ENCODE results near the gene ALG2. TPM values are rescaled to one million over a fixed set of nuclear protein-coding genes. Genes with fewer than 3 reads are reported as not detected.

ALG2 gene
- total and polyA plus RNA-seq, 2 of the 13 experiments (the other 11 are each of a cell fraction or from before 2014, with no cell fraction given) = 46.2 to 49.0 TPM

DNA sequence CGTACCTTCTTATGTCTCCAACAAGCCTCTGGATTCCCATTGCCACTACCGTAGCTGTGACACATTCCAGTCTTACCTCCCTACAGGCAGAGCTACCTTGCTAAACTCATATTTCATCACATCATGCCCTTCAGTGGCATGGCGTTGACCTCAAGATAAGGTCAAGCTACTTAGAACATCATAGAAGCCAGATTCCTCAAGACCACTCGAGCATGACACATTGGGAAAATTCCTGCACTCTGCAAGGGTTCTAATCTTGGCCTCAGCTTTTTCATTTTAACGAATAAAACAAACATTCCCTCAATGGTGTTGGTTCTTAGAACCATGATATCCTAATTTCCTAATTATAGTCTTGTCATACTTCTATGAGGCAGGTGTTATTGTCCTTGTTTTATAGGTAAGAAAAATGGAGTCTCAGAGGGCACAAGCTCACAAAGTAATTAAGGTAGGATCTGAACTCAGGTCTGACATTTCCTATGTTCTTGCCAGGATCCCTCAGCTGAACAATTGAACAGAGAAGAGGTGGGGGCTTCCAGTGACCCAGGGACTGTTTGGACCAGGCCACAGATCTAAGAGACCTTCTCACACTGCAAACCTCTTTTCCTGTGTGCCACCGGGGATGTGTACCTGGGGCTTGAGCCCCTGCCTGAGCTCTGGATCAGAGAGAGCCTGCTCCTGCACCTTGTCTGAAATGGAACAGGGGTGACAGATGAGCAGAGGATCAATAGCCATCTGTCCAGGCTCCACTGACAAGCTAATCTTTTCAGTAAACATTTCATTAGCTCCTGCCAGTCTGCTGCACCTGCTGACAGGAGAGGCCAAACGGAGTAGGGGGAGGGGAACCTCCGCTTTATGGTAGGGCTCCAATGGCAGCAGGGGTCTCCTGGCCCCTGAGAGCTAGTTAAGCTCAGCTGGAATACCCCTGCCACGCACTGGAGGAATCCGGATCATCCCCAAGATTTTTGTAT is 49.3 kb downstream of the ALG2 start (continued):
- TF ChIP-seq ZNF414 (CRISPR knock-in tag; IDR thresholded peaks at IDR 0.05) (no peak; the same call in 1 of the 2 replicates), NCOA2 (CRISPR knock-in tag; IDR thresholded peaks at IDR 0.05) (peak; percentile 80), ZBTB42 (CRISPR knock-in tag; IDR thresholded peaks at IDR 0.05) (no peak), KDM5A (IDR thresholded peaks at IDR 0.05; ENCODE audit: borderline replicate concordance, low read length) (no peak), PAX8 (CRISPR knock-in tag; IDR thresholded peaks at IDR 0.05; ENCODE audit: borderline replicate concordance) (no peak), MYC (CRISPR knock-in tag; IDR thresholded peaks at IDR 0.05; ENCODE audit: borderline replicate concordance) (peak; percentile 43; the same call in 1 of the 2 replicates), SOX13 (IDR thresholded peaks at IDR 0.05) (peak; percentile 61), SOX13 (CRISPR knock-in tag; conservative IDR thresholded peaks at IDR 0.05 in 1 of 2, IDR thresholded peaks at IDR 0.05 in 1 of 2) (peak in 1 of 2 experiments; percentile 91; a peak in 2 of 4 replicates), ZNF781 (CRISPR knock-in tag; IDR thresholded peaks at IDR 0.05; ENCODE audit: borderline replicate concordance, not compliant biosample characterization) (no peak), ZNF484 (CRISPR knock-in tag; IDR thresholded peaks at IDR 0.05; ENCODE audit: borderline replicate concordance, low read depth) (no peak), ZNF776 (CRISPR knock-in tag; IDR thresholded peaks at IDR 0.05) (no peak), ZZZ3 (CRISPR knock-in tag; IDR thresholded peaks at IDR 0.05; ENCODE audit: borderline replicate concordance) (no peak), ERF (CRISPR knock-in tag; IDR thresholded peaks at IDR 0.05) (no peak), CENPBD1 (CRISPR knock-in tag; IDR thresholded peaks at IDR 0.05; ENCODE audit: borderline replicate concordance, low read depth) (no peak), ZNF562 (CRISPR knock-in tag; IDR thresholded peaks at IDR 0.05; ENCODE audit: borderline replicate concordance) (no peak), ZBTB38 (CRISPR knock-in tag; IDR thresholded peaks at IDR 0.05) (no peak), ZBTB1 (CRISPR knock-in tag; IDR thresholded peaks at IDR 0.05; ENCODE audit: borderline replicate concordance) (no peak)
- TF ChIP-seq, protein P1, sequence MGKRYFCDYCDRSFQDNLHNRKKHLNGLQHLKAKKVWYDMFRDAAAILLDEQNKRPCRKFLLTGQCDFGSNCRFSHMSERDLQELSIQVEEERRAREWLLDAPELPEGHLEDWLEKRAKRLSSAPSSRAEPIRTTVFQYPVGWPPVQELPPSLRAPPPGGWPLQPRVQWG (CRISPR knock-in tag; IDR thresholded peaks at IDR 0.05; ENCODE audit: borderline replicate concordance, low read depth) = no peak
- TF ChIP-seq, protein P2, sequence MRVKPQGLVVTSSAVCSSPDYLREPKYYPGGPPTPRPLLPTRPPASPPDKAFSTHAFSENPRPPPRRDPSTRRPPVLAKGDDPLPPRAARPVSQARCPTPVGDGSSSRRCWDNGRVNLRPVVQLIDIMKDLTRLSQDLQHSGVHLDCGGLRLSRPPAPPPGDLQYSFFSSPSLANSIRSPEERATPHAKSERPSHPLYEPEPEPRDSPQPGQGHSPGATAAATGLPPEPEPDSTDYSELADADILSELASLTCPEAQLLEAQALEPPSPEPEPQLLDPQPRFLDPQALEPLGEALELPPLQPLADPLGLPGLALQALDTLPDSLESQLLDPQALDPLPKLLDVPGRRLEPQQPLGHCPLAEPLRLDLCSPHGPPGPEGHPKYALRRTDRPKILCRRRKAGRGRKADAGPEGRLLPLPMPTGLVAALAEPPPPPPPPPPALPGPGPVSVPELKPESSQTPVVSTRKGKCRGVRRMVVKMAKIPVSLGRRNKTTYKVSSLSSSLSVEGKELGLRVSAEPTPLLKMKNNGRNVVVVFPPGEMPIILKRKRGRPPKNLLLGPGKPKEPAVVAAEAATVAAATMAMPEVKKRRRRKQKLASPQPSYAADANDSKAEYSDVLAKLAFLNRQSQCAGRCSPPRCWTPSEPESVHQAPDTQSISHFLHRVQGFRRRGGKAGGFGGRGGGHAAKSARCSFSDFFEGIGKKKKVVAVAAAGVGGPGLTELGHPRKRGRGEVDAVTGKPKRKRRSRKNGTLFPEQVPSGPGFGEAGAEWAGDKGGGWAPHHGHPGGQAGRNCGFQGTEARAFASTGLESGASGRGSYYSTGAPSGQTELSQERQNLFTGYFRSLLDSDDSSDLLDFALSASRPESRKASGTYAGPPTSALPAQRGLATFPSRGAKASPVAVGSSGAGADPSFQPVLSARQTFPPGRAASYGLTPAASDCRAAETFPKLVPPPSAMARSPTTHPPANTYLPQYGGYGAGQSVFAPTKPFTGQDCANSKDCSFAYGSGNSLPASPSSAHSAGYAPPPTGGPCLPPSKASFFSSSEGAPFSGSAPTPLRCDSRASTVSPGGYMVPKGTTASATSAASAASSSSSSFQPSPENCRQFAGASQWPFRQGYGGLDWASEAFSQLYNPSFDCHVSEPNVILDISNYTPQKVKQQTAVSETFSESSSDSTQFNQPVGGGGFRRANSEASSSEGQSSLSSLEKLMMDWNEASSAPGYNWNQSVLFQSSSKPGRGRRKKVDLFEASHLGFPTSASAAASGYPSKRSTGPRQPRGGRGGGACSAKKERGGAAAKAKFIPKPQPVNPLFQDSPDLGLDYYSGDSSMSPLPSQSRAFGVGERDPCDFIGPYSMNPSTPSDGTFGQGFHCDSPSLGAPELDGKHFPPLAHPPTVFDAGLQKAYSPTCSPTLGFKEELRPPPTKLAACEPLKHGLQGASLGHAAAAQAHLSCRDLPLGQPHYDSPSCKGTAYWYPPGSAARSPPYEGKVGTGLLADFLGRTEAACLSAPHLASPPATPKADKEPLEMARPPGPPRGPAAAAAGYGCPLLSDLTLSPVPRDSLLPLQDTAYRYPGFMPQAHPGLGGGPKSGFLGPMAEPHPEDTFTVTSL (CRISPR knock-in tag; IDR thresholded peaks at IDR 0.05; ENCODE audit: borderline replicate concordance) = peak; percentile 64; the same call in 1 of the 2 replicates
- TF ChIP-seq, protein P3, sequence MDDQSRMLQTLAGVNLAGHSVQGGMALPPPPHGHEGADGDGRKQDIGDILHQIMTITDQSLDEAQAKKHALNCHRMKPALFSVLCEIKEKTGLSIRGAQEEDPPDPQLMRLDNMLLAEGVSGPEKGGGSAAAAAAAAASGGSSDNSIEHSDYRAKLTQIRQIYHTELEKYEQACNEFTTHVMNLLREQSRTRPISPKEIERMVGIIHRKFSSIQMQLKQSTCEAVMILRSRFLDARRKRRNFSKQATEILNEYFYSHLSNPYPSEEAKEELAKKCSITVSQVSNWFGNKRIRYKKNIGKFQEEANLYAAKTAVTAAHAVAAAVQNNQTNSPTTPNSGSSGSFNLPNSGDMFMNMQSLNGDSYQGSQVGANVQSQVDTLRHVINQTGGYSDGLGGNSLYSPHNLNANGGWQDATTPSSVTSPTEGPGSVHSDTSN (CRISPR knock-in tag; IDR thresholded peaks at IDR 0.05; ENCODE audit: borderline replicate concordance) = no peak

All from HepG2 (cell line).